ENCODE measurements around the gene ZMYM2. TPM values are rescaled to one million over a fixed set of nuclear protein-coding genes. Genes with fewer than 3 reads are reported as not detected.
"Not testable (repeated sequence)": the region's sequence is repeated elsewhere in the genome, so short reads cannot be mapped to it uniquely, and the experiment has no call there.

Gene ZMYM2
- 34.1 TPM for polyA plus RNA-seq (2013, experiment 1 of 2; ENCODE audit: insufficient read length)
- polyA plus RNA-seq (2013, experiment 2 of 2; ENCODE audit: insufficient read length): 34.4 TPM

DNA sequence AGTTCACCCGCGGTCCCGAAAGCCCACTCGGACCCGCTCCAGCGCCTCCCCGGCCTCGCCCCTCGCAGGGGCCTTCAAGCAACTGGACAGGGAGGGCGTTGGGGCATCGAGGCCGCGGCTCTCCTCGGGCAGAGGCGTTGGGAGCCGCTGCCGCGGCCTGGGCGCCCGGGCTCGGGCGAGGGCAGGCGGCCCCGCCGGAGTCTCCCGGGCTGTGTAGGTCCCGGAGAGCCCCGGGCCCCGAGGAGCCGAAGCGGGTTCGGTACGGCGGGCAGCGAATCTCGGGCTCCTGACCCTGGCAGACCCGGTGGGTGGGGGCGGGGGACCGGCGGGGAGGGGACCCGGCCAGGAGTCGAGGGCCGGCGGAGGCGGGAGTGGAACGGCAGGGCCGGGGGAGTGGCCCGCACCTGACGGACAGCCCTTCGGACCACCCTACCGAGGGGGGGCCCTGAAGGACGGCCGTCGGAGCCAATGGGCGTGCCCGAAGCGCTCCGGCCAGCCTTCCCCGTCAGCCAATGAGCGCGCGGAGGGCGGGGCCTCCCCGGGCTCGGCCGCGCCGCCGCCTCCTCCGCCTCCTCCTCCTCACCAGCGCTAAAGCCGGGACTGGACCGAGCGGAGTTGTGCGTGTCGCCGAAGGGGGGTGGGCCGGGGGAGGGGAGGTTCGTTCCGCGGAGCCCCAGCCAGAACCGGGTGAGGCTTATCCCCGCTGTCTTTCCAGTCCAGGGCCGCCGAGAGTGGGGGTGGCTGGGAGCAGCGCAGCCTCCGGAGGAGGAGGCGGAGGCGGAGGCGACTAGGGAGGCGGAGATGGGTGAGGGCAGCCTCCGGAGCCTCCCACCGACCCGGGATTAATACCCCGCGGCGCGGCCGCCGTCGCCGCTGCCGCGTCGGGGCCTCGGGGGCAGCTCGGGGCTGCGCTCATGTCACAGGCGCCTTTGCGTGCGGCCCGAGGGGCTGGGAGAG lies at the start of gene ZMYM2:
Gene ZMYM2 (plus strand): TSS at position 573 of the 957 bp plus-strand sequence. CDS start 34,346 bp downstream, outside the sequence.
- DNase-seq: peak; percentile 97

GRCh38 chr13:19910336-19911072 lies 48.0 kb upstream of the ZMYM2 start:
- DNase-seq: peak; percentile 5

GRCh38 chr13:19927117-19927748 lies 31.3 kb upstream of the ZMYM2 start:
- DNase-seq: peak; percentile 18

GRCh38 chr13:19940106-19940505 lies 18.4 kb upstream of the ZMYM2 start:
- no peak for DNase-seq

- no peak for DNase-seq
Observed at GRCh38 chr13:19950374-19950773, 8.2 kb upstream of the ZMYM2 start.

DNA sequence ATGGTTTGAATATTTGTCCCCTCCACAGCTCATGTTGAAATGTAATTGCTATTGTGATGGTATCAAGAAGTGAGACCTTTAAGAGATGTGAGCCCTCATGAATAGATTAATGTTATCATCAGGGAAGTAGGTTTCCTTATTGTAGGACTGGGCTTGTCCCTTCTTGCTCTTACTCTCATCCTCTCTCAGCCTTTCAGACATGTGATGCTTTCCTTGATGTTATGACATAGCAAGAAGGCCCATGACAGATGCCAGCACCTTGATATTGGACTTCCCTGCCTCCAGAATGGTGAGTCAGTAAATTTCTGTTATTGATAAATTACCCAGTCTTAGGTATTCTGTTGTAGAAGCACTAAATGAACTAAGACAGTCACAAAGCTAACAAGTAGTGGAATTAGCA lies 5.7 kb upstream of the ZMYM2 start:
- no peak for DNase-seq

DNA sequence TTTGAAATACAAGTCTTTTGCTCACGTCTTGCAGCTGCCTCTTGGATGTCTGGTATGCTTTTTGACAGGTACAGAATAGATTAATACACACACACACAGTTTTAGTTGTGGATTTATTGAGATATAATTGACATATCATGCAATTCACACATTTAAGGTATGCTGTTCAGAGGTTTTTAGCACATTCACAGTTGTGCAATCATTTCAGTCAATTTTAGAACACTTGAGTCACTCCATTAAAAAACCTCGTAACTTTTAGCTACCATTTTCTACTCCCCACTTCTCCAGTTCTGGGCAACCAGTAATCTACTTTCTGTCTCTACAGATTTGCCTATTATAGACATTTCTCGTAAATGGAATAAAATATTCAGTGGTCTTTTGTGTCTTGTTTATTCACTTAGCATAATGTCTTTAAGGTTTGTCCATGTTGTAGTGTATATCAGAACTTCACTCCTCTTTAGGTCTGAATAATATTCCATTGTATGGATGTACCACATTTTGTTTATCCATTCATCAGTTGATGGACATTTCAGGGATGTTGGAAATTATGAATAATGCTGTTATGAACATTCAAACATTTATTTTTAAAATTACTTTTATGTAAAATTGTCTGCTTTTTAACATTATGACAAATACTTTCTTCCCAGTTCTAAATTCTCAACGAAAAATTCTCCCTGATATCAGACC lies 2.5 kb upstream of the ZMYM2 start:
- no peak for DNase-seq

GRCh38 chr13:19957320-19958154 lies 990 bp upstream of the ZMYM2 start:
- peak; percentile 77 for DNase-seq

- peak; percentile 41 for DNase-seq
Observed at GRCh38 chr13:19959141-19959830, 759 bp downstream of the ZMYM2 start.

DNA sequence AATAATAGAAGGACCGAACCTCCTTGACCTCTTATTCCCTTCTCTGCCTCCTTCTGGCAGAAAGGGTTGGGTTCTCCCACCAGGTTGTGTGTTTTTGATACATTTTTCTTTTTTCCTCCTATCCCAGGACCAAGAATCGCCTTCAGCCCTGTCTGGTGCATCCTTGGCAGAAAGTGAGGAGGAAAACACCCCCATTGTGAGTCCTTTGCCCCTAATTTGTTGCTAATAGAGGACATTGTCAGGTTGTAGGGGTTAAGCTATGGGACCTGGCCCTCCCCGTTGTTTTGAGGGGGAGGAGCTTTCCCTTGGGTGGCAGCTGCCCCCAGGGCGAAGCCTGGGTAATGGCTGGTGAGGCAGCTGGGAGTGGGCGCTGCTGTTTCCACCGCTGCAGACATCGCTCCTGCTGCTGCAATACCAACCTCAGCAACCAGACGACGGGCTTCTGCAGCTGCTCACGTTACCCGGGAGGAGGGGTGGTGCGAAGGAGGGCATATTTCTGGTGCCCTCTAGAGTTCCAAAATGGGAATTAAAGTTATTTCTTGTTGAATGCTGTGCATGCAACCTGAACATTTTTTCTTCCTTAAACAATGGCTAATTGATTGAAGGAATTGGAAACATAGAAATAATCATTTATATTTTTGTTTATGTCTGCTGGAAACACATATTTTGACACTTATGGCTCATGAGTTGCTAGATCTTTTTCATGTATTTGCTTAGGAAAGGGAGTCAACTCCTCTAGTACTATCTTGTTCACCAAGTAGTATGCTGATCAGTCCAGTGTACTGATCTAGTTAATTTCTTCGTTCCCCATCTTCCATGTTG lies 1.5 kb downstream of the ZMYM2 start:
- peak; percentile 90 for DNase-seq

GRCh38 chr13:19960653-19960976 lies 2.1 kb downstream of the ZMYM2 start:
- no peak for DNase-seq

- DNase-seq: no peak
Observed at GRCh38 chr13:19961489-19961888, 3.0 kb downstream of the ZMYM2 start.

- no peak for DNase-seq
Observed at GRCh38 chr13:19961924-19962323, 3.4 kb downstream of the ZMYM2 start.

GRCh38 chr13:19962894-19963293 lies 4.4 kb downstream of the ZMYM2 start:
- DNase-seq: no peak

GRCh38 chr13:19967621-19968020 lies 9.1 kb downstream of the ZMYM2 start:
- DNase-seq: no peak

- DNase-seq: not testable (repeated sequence)
Observed at GRCh38 chr13:19974498-19975009, 16.0 kb downstream of the ZMYM2 start.

- DNase-seq: no peak
Observed at GRCh38 chr13:19978831-19979437, 20.4 kb downstream of the ZMYM2 start.

DNA sequence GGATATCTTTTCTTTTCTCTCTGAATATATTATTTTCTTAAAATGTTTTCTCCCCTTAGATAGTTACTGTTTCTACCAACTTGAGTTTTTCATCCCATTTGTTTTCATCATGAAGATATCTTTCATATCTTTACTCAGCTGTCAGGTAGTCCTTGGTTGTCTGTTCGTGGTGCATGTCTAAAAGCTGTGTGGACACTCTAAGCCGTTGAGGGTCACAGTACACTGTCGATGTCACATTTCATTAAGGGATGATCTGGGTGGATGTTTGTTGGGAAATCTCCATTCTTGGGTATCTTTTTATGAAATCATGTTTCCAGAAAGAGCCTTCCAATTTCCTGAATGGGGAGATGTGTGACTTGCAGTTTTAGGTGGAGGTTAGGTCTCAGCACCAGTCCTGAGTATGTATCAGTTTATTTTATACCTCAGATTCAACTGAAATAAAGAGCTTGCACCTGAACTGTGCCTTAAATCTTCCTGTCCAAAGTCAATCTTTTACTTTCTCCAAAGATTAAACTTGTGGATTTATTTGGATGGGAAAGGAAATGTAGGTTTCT lies 23.2 kb downstream of the ZMYM2 start:
- DNase-seq: no peak
